HepG2 (cell line): ENCODE data around the gene ALDH3B1. TPM values are rescaled to one million over a fixed set of nuclear protein-coding genes. Genes with fewer than 3 reads are reported as not detected.
A peak's percentile ranks its signal among the peaks of the same experiment; 100 is the strongest.

ENCODE experiments used
- ATAC-seq: fragments of 200-7000 bp; cut with Tn5 transposase; 3 replicates; pipeline ENCODE4 v1.9.1; 2020; ENCODE audit warnings: mild to moderate bottlenecking, moderate library complexity
- BruUV-seq: library from RNA; stranded (reverse); fragments of 400-500 nt; replicated peaks from 2 replicates; lab custom pipeline; 2021; lab: Mats Ljungman, UMichigan
- CTCF ChIA-PET: fragments of 300-600 bp; formaldehyde crosslinking; extraction: SDS; loops from one replicate; lab custom pipeline; 2021; ENCODE audit warnings: low total read pairs, inconsistent platforms, low intra/inter-chr PET ratio; lab: Yijun Ruan, JAX
- POLR2A ChIA-PET: fragments of 350-600 bp; sonication (Branson Sonifier 250); formaldehyde crosslinking; loops from one replicate; lab custom pipeline; 2020; ENCODE audit warnings: antibody characterized with exemption, inconsistent platforms; lab: Yijun Ruan, JAX
- DNase-seq: peaks from one replicate; pipeline ENCODE4 v3.0.0-alpha.2; 2015; ENCODE audit warnings: low spot score
- FAIRE-seq: peaks from 3 replicates; lab custom pipeline; 2011; peaks lifted over from hg19 to GRCh38; lab: Jason Lieb, UNC
- H2AFZ ChIP-seq: one replicate; pipeline ENCODE4 v1.6.1; 2011; ENCODE audit warnings: low read length, inconsistent platforms
- H3K27ac ChIP-seq: fragments of 300-600 bp; 3 replicates; pipeline ENCODE4 v1.8.0; 2011; ENCODE audit warnings: mixed run types, mild to moderate bottlenecking, mixed read lengths, low read length, inconsistent platforms; ENCODE audit not compliant: insufficient read depth; ENCODE audit errors: extremely low read length
- H3K27me3 ChIP-seq, 2 experiments: fragments of 200-600 bp in 1 of 2; 2 replicates in 1 of 2; 3 replicates in 1 of 2; pipeline versions ENCODE4 v1.6.0 to v1.8.0; 2011; ENCODE audit warnings: low read length in 2 of 2, mild to moderate bottlenecking in 2 of 2, moderate library complexity in 2 of 2, inconsistent platforms in 1 of 2; ENCODE audit not compliant: insufficient read depth in 2 of 2, control insufficient read depth in 1 of 2
- H3K36me3 ChIP-seq, 2 experiments: fragments of 200-600 bp in 1 of 2; replicated peaks in 1 of 2; 2 replicates in 1 of 2; 3 replicates in 1 of 2; pipeline versions ENCODE4 v1.5.1 to v1.8.0; 2011; ENCODE audit warnings: low read length in 2 of 2, inconsistent platforms in 1 of 2; ENCODE audit not compliant: insufficient read depth in 2 of 2, control insufficient read depth in 1 of 2
- H3K4me1 ChIP-seq: 2 replicates; pipeline ENCODE4 v1.5.1; 2012; ENCODE audit warnings: low read length, inconsistent platforms; ENCODE audit not compliant: insufficient read depth
- H3K4me2 ChIP-seq: 2 replicates; pipeline ENCODE4 v1.6.0; 2011; ENCODE audit warnings: low read depth, low read length, inconsistent platforms
- H3K4me3 ChIP-seq, 3 experiments: fragments of 200-600 bp in 1 of 3; sonication (generic), shearing (Covaris generic) in 1 of 3; replicated peaks in 1 of 3; 2 replicates each; pipeline ENCODE4 v1.5.1; 2011 to 2016; ENCODE audit warnings: low read length in 3 of 3, inconsistent platforms in 2 of 3, low read depth in 2 of 3, mild to moderate bottlenecking in 2 of 3, control low read depth in 1 of 3, mixed read lengths in 1 of 3; ENCODE audit not compliant: insufficient read depth in 1 of 3
- H3K79me2 ChIP-seq: one replicate; pipeline ENCODE4 v1.6.1; 2011; ENCODE audit warnings: low read length, inconsistent platforms; ENCODE audit not compliant: insufficient read depth
- H3K9ac ChIP-seq: 2 replicates; pipeline ENCODE4 v1.6.0; 2011; ENCODE audit warnings: mild to moderate bottlenecking, low read depth, low read length, inconsistent platforms; ENCODE audit not compliant: insufficient read depth
- H3K9me3 ChIP-seq: 2 replicates; pipeline ENCODE4 v1.5.1; 2012; ENCODE audit warnings: mild to moderate bottlenecking, low read length
- H4K20me1 ChIP-seq: 2 replicates; pipeline ENCODE4 v1.6.0; 2011; ENCODE audit warnings: inconsistent platforms, mild to moderate bottlenecking, low read length, moderate library complexity; ENCODE audit not compliant: insufficient read depth
- AGO2 ChIP-seq: fragments of 200-400 bp; formaldehyde crosslinking; optimal IDR thresholded peaks from 2 replicates; pipeline ENCODE3; 2017; ENCODE audit warnings: mild to moderate bottlenecking, low read depth, low read length, moderate library complexity
- CENPBD1 ChIP-seq: sonication (generic); formaldehyde crosslinking; IDR thresholded peaks from 2 replicates; pipeline ENCODE4 v1.8.0; 2022; ENCODE audit warnings: missing genetic modification reagents, low read depth, mild to moderate bottlenecking, borderline replicate concordance
- CHD2 ChIP-seq: IDR thresholded peaks from 2 replicates; pipeline ENCODE4 v1.6.1; 2011; ENCODE audit warnings: low read depth, low read length, improper control_type of control experiment
- HMG20A ChIP-seq: IDR thresholded peaks from 2 replicates; pipeline ENCODE4 v1.6.1; 2016; ENCODE audit warnings: borderline replicate concordance
- KLF16 ChIP-seq, 2 experiments: sonication (generic) in 1 of 2; formaldehyde crosslinking in 1 of 2; IDR thresholded peaks; 2 replicates each; pipeline versions ENCODE4 v1.6.1 to v1.8.0; 2016 to 2023; ENCODE audit warnings: missing genetic modification reagents in 2 of 2, missing compliant biosample characterization in 1 of 2
- RBFOX2 ChIP-seq: fragments of 200-400 bp; formaldehyde crosslinking; IDR thresholded peaks from 2 replicates; pipeline ENCODE4 v1.6.1; 2017; ENCODE audit warnings: low read depth, mild to moderate bottlenecking, low read length
- ZNF768 ChIP-seq: sonication (generic); formaldehyde crosslinking; IDR thresholded peaks from 2 replicates; pipeline ENCODE4 v1.4.0; 2020; ENCODE audit warnings: missing genetic modification reagents
- ZNF772 ChIP-seq: sonication (generic); formaldehyde crosslinking; IDR thresholded peaks from 2 replicates; pipeline ENCODE4 v1.5.0; 2020; ENCODE audit warnings: mild to moderate bottlenecking, missing genetic modification reagents
- WGBS: methylation state at CpG from one replicate; pipeline ENCODE4 v1.1.6; 2017; ENCODE audit warnings: low lambda C conversion rate; 5-methylcytosine and 5-hydroxymethylcytosine counted together
- in situ Hi-C: cut with HindIII; loops from 2 replicates; pipeline ENCODE4 v1.10.0; 2017; ENCODE audit warnings: low pct_unique_long_range_greater_than_20kb; ENCODE audit not compliant: extremely low pct_ligation_motif_present
- intact Hi-C: fragments of 100-400 bp; cut with micrococcal nuclease; formaldehyde crosslinking; loops from one replicate; pipeline ENCODE4 v1.10.0; 2022; ENCODE audit not compliant: unreplicated experiment
- polyA plus RNA-seq, 8 experiments: library from polyadenylated mRNA; depleted of rRNA in 3 of 8; stranded (reverse) in 7 of 8; unstranded in 1 of 8; fragments of >200 nt; fragmentation: Illumina TruSeq in 4 of 8; extraction: Trizol in 4 of 8; gene quantifications; 2 replicates each; pipeline versions ENCODE4 v1.2.1 to v1.2.3, GENCODE V29; 2011 to 2016; ENCODE audit warnings: low read depth in 4 of 8, missing spikeins in 1 of 8, mixed read lengths in 1 of 8; ENCODE audit not compliant: insufficient read depth in 1 of 8
- total RNA-seq, 5 experiments: library from RNA; depleted of rRNA; stranded (reverse); fragments of >200 nt; fragmentation: Illumina TruSeq; extraction: Trizol; gene quantifications; 2 replicates each; pipeline ENCODE4 v1.2.3, GENCODE V29; 2016; ENCODE audit warnings: low read depth in 1 of 5

ALDH3B1 gene
- total and polyA plus RNA-seq, 2 of the 13 experiments (the other 11 are each of a cell fraction or from before 2014, with no cell fraction given) = 4.0 to 6.7 TPM

- TF ChIP-seq CHD2 = no peak
- no peak for TF ChIP-seq CENPBD1 (CRISPR knock-in tag)
- no peak for TF ChIP-seq ZNF772 (CRISPR knock-in tag)
- TF ChIP-seq, all 625 proteins: peak for 0
Observed at GRCh38 chr11:68026391-68027105, 16.4 kb downstream of the ALDH3B1 start (continued).

- Histone ChIP-seq H3K4me2 (no peak overlapping the region), H3K4me1 (peaks cover 45% of the 10 kb centered on the region), H3K9ac (no peak overlapping the region), H3K9me3 (no peaks in the 10 kb centered on the region), H3K27me3 (no peaks in the 10 kb centered on the region; a peak in 1 of 5 replicates), H4K20me1 (no peaks in the 10 kb centered on the region), H3K79me2 (peaks cover 26% of the 10 kb centered on the region), H3K36me3 (peaks cover 0 to 5% of the 10 kb centered on the region in 2 experiments; a peak in 1 of 5 replicates), H3K4me3 (no peak overlapping the region), H2AFZ (no peak overlapping the region), H3K27ac (no peak overlapping the region)
- ChIA-PET POLR2A (interaction anchor here (0.7 to 3.1 kb wide), 3 partner anchors 11 to 17 kb away, joined by 3 to 11 read pairs (median 4); partner anchors contain the start of gene ALDH3B1), CTCF (no interaction called here)
- BruUV-seq = no TSS peak
- FAIRE-seq (no peak), DNase-seq (no peak), ATAC-seq (no peak)
- in situ Hi-C loops = no loop called here
- intact Hi-C loops = no loop called here
- TF ChIP-seq ZNF768 (CRISPR knock-in tag) (peak; percentile 16; the same call in 1 of the 2 replicates), RBFOX2 (0 out of 2 replicates have a peak, but pooled peaks have one; percentile 37), KLF16 (CRISPR knock-in tag; IDR thresholded peaks at IDR 0.05) (no peak), AGO2 (peak; percentile 66), HMG20A (CRISPR knock-in tag) (no peak)
- no CpG with 5 or more reads among the region's 21 CpGs for WGBS
Observed at GRCh38 chr11:68027667-68028066, 17.5 kb downstream of the ALDH3B1 start.
